Tibial artery (tissue), 4 donors: ENCODE measurements around the gene NTRK3.
A peak's percentile ranks its signal among the peaks of the same experiment; 100 is the strongest.

Experiments used
- DNase-seq, 2 donors: peaks; one replicate each; pipeline ENCODE4 v3.0.0-alpha.2; 2019
- H3K27ac ChIP-seq, 2 donors: fragments of 200-600 bp; sonication (generic) in 1 of 2; 1 replicate in 1 of 2; 2 replicates in 1 of 2; pipeline ENCODE4 v1.5.1; 2018 to 2019; ENCODE audit warnings: mild to moderate bottlenecking in 1 of 2
- H3K27me3 ChIP-seq, 2 donors: fragments of 200-600 bp; sonication (generic) in 1 of 2; one replicate each; pipeline versions ENCODE4 v1.5.1 to v1.6.0; 2016 to 2019
- H3K36me3 ChIP-seq, 3 donors: fragments of 200-600 bp; sonication (generic) in 2 of 3; one replicate each; pipeline ENCODE4 v1.5.1; 2016 to 2019; ENCODE audit warnings: mild to moderate bottlenecking in 2 of 3
- H3K4me1 ChIP-seq, 4 donors: fragments of 200-600 bp; sonication (generic) in 2 of 4; 1 replicate in 3 of 4; 2 replicates in 1 of 4; pipeline ENCODE4 v1.5.1; 2016 to 2019
- H3K4me3 ChIP-seq, 2 donors: fragments of 200-600 bp; sonication (generic) in 1 of 2; 1 replicate in 1 of 2; 2 replicates in 1 of 2; pipeline ENCODE4 v1.5.1; 2018 to 2019; ENCODE audit warnings: mild to moderate bottlenecking in 2 of 2
- H3K9me3 ChIP-seq, 3 donors: fragments of 200-600 bp; sonication (generic) in 1 of 3; one replicate each; pipeline ENCODE4 v1.5.1; 2016 to 2019
- CTCF ChIP-seq, 2 experiments: fragments of 200-600 bp in 1 of 2; fragments of 450-650 bp in 1 of 2; IDR thresholded peaks; one replicate each; pipeline ENCODE4 v1.5.1; 2017 to 2019; ENCODE audit warnings: antibody characterized with exemption in 2 of 2, mild to moderate bottlenecking in 1 of 2, moderate library complexity in 1 of 2
- intact Hi-C: fragments of 100-400 bp; cut with DNase I; formaldehyde crosslinking; loops from one replicate; pipeline ENCODE4 v1.15.0; 2023; ENCODE audit warnings: low total_unique reads

Gene NTRK3

GRCh38 chr15:88256279-88257230 lies at the start of gene NTRK3:
Gene NTRK3, minus strand, starts transcription at chr15:88256739. Its CDS starts 586 bp downstream, at chr15:88256153.
- intact Hi-C loops, result no loop called here
- Histone ChIP-seq H3K4me3 (peak within 1 kb of the TSS; percentile 71 to 84), H3K4me1 (peaks cover 0 to 49% (median 29%) of the 10 kb centered on the region in 4 donors), H3K27me3 (no peaks in the 10 kb centered on the region), H3K9me3 (no peaks in the 10 kb centered on the region), H3K27ac (peak within 1 kb of the TSS; percentile 92 to 93), H3K36me3 (no peaks in the 10 kb centered on the region)
- peak in 1 of 2 donors; percentile 81 for DNase-seq
- TF ChIP-seq CTCF (IDR thresholded peaks at IDR 0.05), result no peak

- intact Hi-C loops, result no loop called here
- no peaks in the 10 kb centered on the region for H3K9me3 ChIP-seq
- H3K27me3 ChIP-seq, result peaks cover 0 to 13% of the 10 kb centered on the region in 2 donors
- no peak for TF ChIP-seq CTCF (IDR thresholded peaks at IDR 0.05)
- no peak for DNase-seq
- no peak overlapping the region for H3K27ac ChIP-seq
- no peak overlapping the region for H3K4me3 ChIP-seq
- no peaks in the 10 kb centered on the region for H3K4me1 ChIP-seq
- H3K36me3 ChIP-seq, result no peaks in the 10 kb centered on the region
These were observed 46.9 kb upstream of the NTRK3 start for GRCh38 chr15:88303395-88303794.

GRCh38 chr15:88302373-88302772 lies 45.8 kb upstream of the NTRK3 start:
- Histone ChIP-seq H3K9me3 (no peaks in the 10 kb centered on the region), H3K27me3 (peaks cover 0 to 13% of the 10 kb centered on the region in 2 donors), H3K4me3 (no peak overlapping the region), H3K4me1 (no peaks in the 10 kb centered on the region), H3K27ac (no peak overlapping the region), H3K36me3 (no peaks in the 10 kb centered on the region)
- no peak for TF ChIP-seq CTCF (IDR thresholded peaks at IDR 0.05)
- DNase-seq, result no peak
- intact Hi-C loops, result no loop called here

- DNase-seq, result no peak
- Histone ChIP-seq H3K27me3 (peaks cover 0 to 13% of the 10 kb centered on the region in 2 donors), H3K4me1 (no peaks in the 10 kb centered on the region), H3K4me3 (no peak overlapping the region), H3K27ac (no peak overlapping the region), H3K9me3 (no peaks in the 10 kb centered on the region), H3K36me3 (no peaks in the 10 kb centered on the region)
- intact Hi-C loops, result no loop called here
- TF ChIP-seq CTCF (IDR thresholded peaks at IDR 0.05), result no peak
These were observed 44.8 kb upstream of the NTRK3 start for GRCh38 chr15:88301311-88301710.

GRCh38 chr15:88300861-88301260 lies 44.3 kb upstream of the NTRK3 start:
- Histone ChIP-seq H3K4me1 (no peaks in the 10 kb centered on the region), H3K27me3 (peaks cover 0 to 13% of the 10 kb centered on the region in 2 donors), H3K36me3 (no peaks in the 10 kb centered on the region), H3K9me3 (no peaks in the 10 kb centered on the region), H3K27ac (no peak overlapping the region), H3K4me3 (no peak overlapping the region)
- intact Hi-C loops, result no loop called here
- DNase-seq, result no peak
- no peak for TF ChIP-seq CTCF (IDR thresholded peaks at IDR 0.05)
